ENCODE measurements around the gene MMAB. TPM values are rescaled to one million over a fixed set of nuclear protein-coding genes. Genes with fewer than 3 reads are reported as not detected.

The MMAB gene
- polyA plus RNA-seq, 3 donors, result 31.4 to 52.3 (median 37.1) TPM

Other genes with a start within 250 kb of the MMAB start
- gene MYO1H, start 225.6 kb downstream of the MMAB start, polyA plus RNA-seq, result under 1 TPM in 1 of 3 donors, not detected in 2; 0.40 TPM
- gene KCTD10, start 96.2 kb downstream of the MMAB start, polyA plus RNA-seq, result 10 to 100 TPM in 2 of 3 donors, 1 to 10 TPM in 1; 9.6 to 86.8 (median 67.1) TPM
- gene UBE3B, start 95.9 kb downstream of the MMAB start, polyA plus RNA-seq, result 10 to 100 TPM in 2 of 3 donors, 1 to 10 TPM in 1; 8.0 to 15.1 (median 12.5) TPM
- gene MVK, start 290 bp upstream of the MMAB start, polyA plus RNA-seq, result 10 to 100 TPM in 2 of 3 donors, 1 to 10 TPM in 1; 7.2 to 14.9 (median 11.7) TPM
- gene FAM222A, start 140.3 kb upstream of the MMAB start, polyA plus RNA-seq, result 1 to 10 TPM in 2 of 3 donors, under 1 TPM in 1; 0.34 to 2.1 (median 1.7) TPM

All from adipose tissue (tissue), 3 donors.